GM23248 (cell line): Measurements from ENCODE around the gene GNE.

ENCODE experiments used
- EZH2 ChIP-seq: fragments of 200-600 bp; sonication (generic); IDR thresholded peaks from 2 replicates; pipeline ENCODE4 v1.6.1; 2018; ENCODE audit warnings: antibody characterized with exemption, mild to moderate bottlenecking; ENCODE audit not compliant: insufficient read depth, poor library complexity, severe bottlenecking
- EZH2phosphoT487 ChIP-seq: fragments of 200-600 bp; sonication (generic); IDR thresholded peaks from 2 replicates; pipeline ENCODE4 v1.6.1; 2018; ENCODE audit warnings: antibody characterized with exemption, moderate library complexity, mild to moderate bottlenecking, low read depth; ENCODE audit not compliant: insufficient read depth

GRCh38 chr9:36213387-36213786 lies 44.9 kb downstream of the GNE start:
- no peak for TF ChIP-seq EZH2phosphoT487
- no peak for TF ChIP-seq EZH2
